Activated CD8-positive, alpha-beta memory T cell treated with anti-CD3 and anti-CD28 coated beads, Interleukin-2, amount 10 ng/mL, durations not matched to agents 7 days and 5 days (primary cell): ENCODE data around the gene STRADA. TPM values are rescaled to one million over a fixed set of nuclear protein-coding genes. Genes with fewer than 3 reads are reported as not detected.
A peak's percentile ranks its signal among the peaks of the same experiment; 100 is the strongest.

Experiments used
- ATAC-seq: fragments of 150-1000 bp; cut with Tn5 transposase; one replicate; pipeline ENCODE4 v1.10.0; 2021; ENCODE audit warnings: moderate library complexity
- CTCF ChIA-PET: fragments of 350-600 bp; sonication (Branson Sonifier 250); formaldehyde crosslinking; loops from one replicate; lab custom pipeline; 2021; ENCODE audit warnings: antibody characterized with exemption; lab: Charles Lee
- DNase-seq: peaks from one replicate; pipeline ENCODE4 v3.0.0-alpha.2; 2020
- H3K27ac Mint-ChIP-seq: one replicate; pipeline ENCODE4 v1.8.0; 2021; ENCODE audit warnings: mild to moderate bottlenecking, mixed read lengths
- H3K27me3 Mint-ChIP-seq: one replicate; pipeline ENCODE4 v1.8.0; 2021; ENCODE audit warnings: mixed read lengths
- H3K36me3 Mint-ChIP-seq: one replicate; pipeline ENCODE4 v1.8.0; 2021; ENCODE audit warnings: mild to moderate bottlenecking, mixed read lengths
- H3K4me1 Mint-ChIP-seq: one replicate; pipeline ENCODE4 v1.8.0; 2021; ENCODE audit warnings: mixed read lengths
- H3K4me3 Mint-ChIP-seq: one replicate; pipeline ENCODE4 v1.8.0; 2021; ENCODE audit warnings: mild to moderate bottlenecking, moderate library complexity, mixed read lengths
- H3K9me3 Mint-ChIP-seq: one replicate; pipeline ENCODE4 v1.8.0; 2022; ENCODE audit warnings: low read depth, mixed read lengths
- total RNA-seq, 2 experiments: library from RNA; stranded (reverse); gene quantifications; one replicate each; pipeline ENCODE4 v1.2.3, GENCODE V29; 2021

STRADA gene, protein sequence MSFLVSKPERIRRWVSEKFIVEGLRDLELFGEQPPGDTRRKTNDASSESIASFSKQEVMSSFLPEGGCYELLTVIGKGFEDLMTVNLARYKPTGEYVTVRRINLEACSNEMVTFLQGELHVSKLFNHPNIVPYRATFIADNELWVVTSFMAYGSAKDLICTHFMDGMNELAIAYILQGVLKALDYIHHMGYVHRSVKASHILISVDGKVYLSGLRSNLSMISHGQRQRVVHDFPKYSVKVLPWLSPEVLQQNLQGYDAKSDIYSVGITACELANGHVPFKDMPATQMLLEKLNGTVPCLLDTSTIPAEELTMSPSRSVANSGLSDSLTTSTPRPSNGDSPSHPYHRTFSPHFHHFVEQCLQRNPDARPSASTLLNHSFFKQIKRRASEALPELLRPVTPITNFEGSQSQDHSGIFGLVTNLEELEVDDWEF
- 10 to 100 TPM; 59.9 to 76.8 TPM for total RNA-seq

DNA sequence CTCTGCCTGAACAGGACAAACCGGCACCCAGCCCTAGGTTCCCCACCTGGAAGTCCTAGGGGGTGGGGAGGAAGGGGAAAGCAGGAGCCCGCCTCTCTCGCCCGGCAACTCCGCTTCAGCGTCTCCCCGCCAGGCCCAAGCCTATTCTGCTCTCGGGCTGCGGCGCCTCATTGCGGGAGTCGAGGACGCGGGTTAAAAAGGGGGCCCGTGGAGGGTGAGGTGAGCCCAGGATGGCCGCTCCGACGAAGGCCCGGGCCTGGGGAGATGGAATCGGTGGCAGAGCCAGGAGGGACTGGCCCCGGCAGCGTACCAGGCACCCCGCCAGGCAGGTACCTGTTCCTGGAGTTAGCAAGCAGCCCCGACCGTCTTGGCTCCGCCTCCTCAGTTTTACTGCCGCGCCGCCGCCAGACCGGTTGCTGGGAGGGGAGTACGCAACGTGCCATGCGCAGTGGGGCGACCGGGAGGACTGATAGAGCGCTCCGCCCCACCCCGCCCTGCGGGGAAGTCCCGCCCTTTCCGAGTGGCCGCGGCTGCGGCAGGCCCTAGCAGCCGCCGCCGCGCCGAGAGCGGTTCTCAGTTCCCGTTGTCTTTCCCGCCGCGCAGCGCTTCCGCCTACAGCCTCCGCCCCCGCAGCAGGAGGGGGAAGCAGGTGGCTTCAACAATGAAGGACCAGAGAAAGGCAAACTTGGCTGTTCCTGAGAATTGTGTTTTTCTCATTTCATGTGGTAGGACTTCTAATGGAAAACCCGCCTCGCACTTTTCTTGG, at the start of gene STRADA:
Gene STRADA, minus strand, starts transcription at position 392 of the 766 bp plus-strand sequence. CDS start 13,430 bp downstream, outside the sequence.
- no peaks in the 10 kb centered on the region for H3K27me3 Mint-ChIP-seq
- peak; percentile 95 for ATAC-seq
- peak within 1 kb of the TSS; percentile 89 for H3K27ac Mint-ChIP-seq
- DNase-seq, result peak; percentile 100
- CTCF ChIA-PET, result interaction anchor here (0.7 to 1.7 kb wide), 14 partner anchors 11 to 130 kb away, joined by 3 to 11 read pairs (median 5); partner anchors contain the start of genes CCDC47, DDX42 and LIMD2
- no peaks in the 10 kb centered on the region for H3K9me3 Mint-ChIP-seq
- H3K36me3 Mint-ChIP-seq, result peaks cover 16% of the 10 kb centered on the region
- peak within 1 kb of the TSS; percentile 94 for H3K4me3 Mint-ChIP-seq
- peaks cover 26% of the 10 kb centered on the region for H3K4me1 Mint-ChIP-seq

DNA sequence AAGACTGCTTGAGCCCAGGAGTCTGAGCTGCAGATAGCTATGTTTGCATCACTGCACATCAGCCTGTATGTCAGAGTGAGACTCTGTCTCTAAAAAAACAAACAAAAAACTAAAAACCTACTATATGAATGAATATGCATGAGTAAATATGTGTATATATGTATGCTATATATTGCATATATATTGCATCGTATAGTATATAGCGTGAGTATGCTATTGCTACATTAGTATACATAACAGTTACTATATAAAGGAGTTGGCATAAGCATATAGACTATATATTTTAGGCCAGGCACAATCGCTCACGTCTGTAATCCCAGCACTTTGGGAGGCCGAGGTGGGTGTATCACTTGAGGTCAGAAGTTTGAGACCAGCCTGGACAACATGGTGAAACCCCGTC, 48.5 kb upstream of the STRADA start:
- Mint-ChIP-seq H3K4me3 (no peak overlapping the region), H3K4me1 (peaks cover 11% of the 10 kb centered on the region), H3K9me3 (no peaks in the 10 kb centered on the region), H3K27ac (no peak overlapping the region), H3K27me3 (no peaks in the 10 kb centered on the region), H3K36me3 (peaks cover 41% of the 10 kb centered on the region)
- no peak for ATAC-seq
- DNase-seq, result no peak
- CTCF ChIA-PET, result no interaction called here

DNA sequence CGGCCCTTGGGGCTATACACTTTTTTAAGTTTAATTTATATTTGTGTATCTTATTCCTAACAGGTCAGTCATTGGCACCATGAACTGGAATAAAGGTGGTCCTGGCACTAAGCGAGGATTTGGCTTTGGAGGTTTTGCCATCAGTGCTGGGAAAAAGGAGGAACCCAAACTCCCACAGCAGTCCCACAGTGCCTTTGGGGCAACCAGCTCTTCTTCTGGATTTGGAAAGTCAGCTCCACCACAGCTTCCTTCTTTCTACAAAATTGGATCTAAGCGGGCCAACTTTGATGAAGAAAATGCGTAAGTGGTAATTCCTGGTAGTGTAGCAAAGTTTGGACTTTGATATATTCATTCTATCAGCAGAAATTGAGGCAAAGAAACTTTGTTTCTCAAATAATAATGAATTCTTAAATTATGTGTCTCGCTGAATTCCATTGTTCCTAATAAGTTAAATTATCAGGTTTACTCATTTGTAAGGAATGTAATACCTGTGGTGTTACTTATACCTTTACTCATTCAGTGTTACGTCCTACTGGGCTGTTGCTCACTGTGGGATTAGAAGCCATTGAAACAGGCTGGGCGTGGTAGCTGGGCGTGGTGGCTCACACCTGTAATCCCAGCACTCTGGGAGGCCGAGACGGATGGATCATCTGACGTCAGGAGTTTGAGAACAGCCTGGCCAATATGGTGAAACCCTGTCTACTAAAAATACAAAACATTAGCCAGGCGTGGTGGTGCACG, 45.5 kb upstream of the STRADA start:
- Mint-ChIP-seq H3K4me1 (peaks cover 31% of the 10 kb centered on the region), H3K27me3 (no peaks in the 10 kb centered on the region), H3K4me3 (no peak overlapping the region), H3K9me3 (no peaks in the 10 kb centered on the region), H3K36me3 (peaks cover 27% of the 10 kb centered on the region), H3K27ac (no peak overlapping the region)
- DNase-seq, result no peak
- ATAC-seq, result no peak
- CTCF ChIA-PET, result no interaction called here

DNA sequence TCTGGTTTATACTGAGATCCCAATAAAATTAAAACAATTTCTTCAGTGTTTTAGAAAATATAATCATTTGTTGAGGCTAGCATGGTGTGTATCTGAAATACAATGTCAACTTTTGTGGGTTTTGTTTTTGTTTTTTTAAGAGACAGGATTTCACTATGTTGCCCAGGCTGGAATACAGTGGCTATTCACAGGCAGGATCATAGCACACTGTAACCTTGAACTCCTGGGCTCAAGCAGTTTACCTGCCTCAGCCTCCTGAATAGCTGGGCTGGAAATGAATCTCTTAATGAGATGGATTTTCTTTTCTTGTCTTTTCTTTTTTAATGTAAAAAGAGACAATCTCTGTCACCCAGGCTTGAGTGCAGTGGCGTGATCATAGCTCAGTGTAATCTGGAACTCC, 44.5 kb upstream of the STRADA start:
- H3K27ac Mint-ChIP-seq, result no peak overlapping the region
- CTCF ChIA-PET, result no interaction called here
- no peaks in the 10 kb centered on the region for H3K27me3 Mint-ChIP-seq
- H3K4me3 Mint-ChIP-seq, result no peak overlapping the region
- H3K36me3 Mint-ChIP-seq, result peaks cover 27% of the 10 kb centered on the region
- no peaks in the 10 kb centered on the region for H3K9me3 Mint-ChIP-seq
- ATAC-seq, result no peak
- peaks cover 34% of the 10 kb centered on the region for H3K4me1 Mint-ChIP-seq
- no peak for DNase-seq

DNA sequence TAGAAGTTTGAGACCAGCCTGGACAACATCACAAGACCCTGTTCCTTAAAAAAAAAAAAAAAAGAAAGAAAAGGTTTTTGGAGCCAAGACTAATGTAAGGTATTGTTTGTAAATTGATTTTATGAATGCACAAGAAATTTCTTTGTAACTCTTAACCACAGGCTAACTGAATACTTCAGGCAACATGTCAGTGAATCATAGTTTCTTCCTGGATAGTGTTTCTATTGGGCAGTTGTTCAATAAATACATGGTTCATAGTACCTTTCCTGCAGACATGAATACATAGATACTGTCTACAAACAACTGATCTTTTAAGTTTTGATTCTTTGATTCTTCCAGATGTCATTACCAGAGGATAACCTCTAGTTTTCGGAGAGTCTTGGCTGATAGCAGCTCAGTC, 44.0 kb upstream of the STRADA start:
- CTCF ChIA-PET, result no interaction called here
- H3K27ac Mint-ChIP-seq, result peak overlapping the region; percentile 12

DNA sequence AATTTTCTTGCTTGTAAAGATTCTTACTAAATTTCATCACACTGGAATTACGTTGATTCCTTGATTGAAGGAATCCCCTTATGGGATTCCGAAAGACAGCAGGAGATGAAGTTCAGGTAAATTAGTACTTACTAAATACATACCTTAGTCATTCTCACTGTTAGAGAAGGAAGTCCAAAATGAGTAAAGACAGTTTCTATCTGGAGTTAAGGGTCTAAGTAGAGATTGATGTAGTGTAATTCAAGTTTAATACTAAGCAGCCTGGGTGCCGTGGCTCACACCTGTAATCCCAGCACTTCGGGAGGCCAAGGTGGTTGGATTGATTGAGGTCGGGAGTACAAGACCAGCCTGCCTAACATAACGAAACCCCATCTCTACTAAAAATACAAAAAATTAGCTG, 41.9 kb upstream of the STRADA start:
- Mint-ChIP-seq H3K4me1 (peaks cover 49% of the 10 kb centered on the region), H3K27ac (no peak overlapping the region), H3K36me3 (peaks cover 34% of the 10 kb centered on the region), H3K9me3 (no peaks in the 10 kb centered on the region), H3K4me3 (no peak overlapping the region), H3K27me3 (no peaks in the 10 kb centered on the region)
- CTCF ChIA-PET, result interaction anchor here (1.0 to 1.7 kb wide), 6 partner anchors 8 to 82 kb away, joined by 3 to 7 read pairs (median 4); partner anchors contain the start of genes CCDC47 and DDX42
- no peak for ATAC-seq
- DNase-seq, result no peak

More for the DNA sequence above, 44.0 kb upstream of the STRADA start:
- peaks cover 27% of the 10 kb centered on the region for H3K36me3 Mint-ChIP-seq
- H3K4me1 Mint-ChIP-seq, result peaks cover 38% of the 10 kb centered on the region
- no peaks in the 10 kb centered on the region for H3K27me3 Mint-ChIP-seq
- H3K4me3 Mint-ChIP-seq, result no peak overlapping the region
- H3K9me3 Mint-ChIP-seq, result no peaks in the 10 kb centered on the region
- DNase-seq (no peak), ATAC-seq (no peak)

DNA sequence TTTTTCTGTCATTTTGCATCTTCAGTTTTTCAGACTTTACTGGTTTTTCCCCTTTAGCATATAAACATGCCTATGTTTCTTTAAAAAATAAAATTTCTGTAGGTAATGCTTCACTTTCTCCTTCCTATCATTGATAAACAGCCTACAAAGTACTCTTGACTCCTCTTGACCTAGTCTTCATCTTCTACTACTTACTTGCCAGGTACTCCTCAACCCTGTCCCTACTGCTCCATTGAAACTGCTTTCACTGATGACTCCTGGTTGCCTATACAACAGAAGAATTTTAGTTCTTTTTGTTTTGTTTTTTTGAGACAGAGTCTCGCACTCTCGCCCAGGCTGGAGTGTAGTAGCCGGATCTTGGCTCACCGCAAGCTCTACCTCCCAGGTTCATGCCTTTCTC, 39.3 kb upstream of the STRADA start:
- no peak for DNase-seq
- H3K27me3 Mint-ChIP-seq, result no peaks in the 10 kb centered on the region
- no peak overlapping the region for H3K4me3 Mint-ChIP-seq
- peak overlapping the region; percentile 34 for H3K27ac Mint-ChIP-seq
- no peaks in the 10 kb centered on the region for H3K9me3 Mint-ChIP-seq
- H3K36me3 Mint-ChIP-seq, result peaks cover 35% of the 10 kb centered on the region
- no peak for ATAC-seq
- CTCF ChIA-PET, result interaction anchor here (1.1 kb wide), 1 partner anchor 68 kb away, joined by 3 read pairs; no protein-coding TSS in a partner anchor
- peaks cover 66% of the 10 kb centered on the region for H3K4me1 Mint-ChIP-seq

DNA sequence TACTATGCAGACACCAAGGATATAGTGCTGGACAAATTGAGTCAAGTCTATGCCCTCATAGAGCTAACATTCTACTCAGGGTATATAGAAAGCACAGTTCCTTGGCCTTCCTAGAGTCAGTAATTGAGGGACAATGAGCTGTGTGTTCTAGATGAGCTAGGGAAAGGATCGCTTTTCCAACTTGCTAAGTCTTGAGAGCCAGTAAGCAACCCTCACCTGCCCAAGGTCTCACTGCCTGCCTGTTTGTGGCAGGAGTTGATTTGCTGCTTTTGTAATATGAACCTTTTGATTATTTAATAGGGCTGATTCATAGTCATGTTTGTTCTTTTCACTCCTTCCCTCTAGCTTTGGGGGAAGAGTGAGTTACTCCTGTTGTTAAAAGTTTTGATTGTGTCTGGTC, 38.9 kb upstream of the STRADA start:
- CTCF ChIA-PET, result interaction anchor here (1.1 to 1.4 kb wide), 2 partner anchors 55 to 68 kb away, joined by 3 to 4 read pairs; no protein-coding TSS in a partner anchor
- Mint-ChIP-seq H3K4me1 (peaks cover 67% of the 10 kb centered on the region), H3K27me3 (no peaks in the 10 kb centered on the region), H3K27ac (peak overlapping the region; percentile 34), H3K36me3 (peaks cover 33% of the 10 kb centered on the region), H3K9me3 (no peaks in the 10 kb centered on the region), H3K4me3 (no peak overlapping the region)
- DNase-seq, result no peak
- no peak for ATAC-seq

DNA sequence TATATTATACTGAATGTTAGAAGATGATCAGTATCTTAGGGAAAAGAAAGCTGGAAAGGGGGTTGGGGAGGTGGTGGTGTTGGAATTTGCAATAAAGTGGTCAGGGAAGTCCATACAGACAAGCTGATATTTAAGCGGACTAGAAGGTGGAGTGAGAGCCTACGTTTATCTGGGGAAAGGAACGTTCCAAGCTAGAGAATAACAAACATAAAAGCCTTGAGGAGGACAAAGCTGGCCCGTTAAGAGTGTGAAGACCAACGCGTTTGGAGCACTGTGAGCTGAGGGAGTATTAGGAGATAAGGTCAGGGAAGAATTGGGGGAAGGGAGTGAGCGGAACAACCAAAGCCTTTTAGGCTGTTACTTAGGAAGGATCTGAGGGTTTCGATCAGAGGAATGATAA, 33.8 kb upstream of the STRADA start:
- H3K4me1 Mint-ChIP-seq, result peaks cover 52% of the 10 kb centered on the region
- H3K27ac Mint-ChIP-seq, result peak overlapping the region; percentile 99
- DNase-seq, result no peak
- CTCF ChIA-PET, result interaction anchor here (0.7 to 4.2 kb wide), 11 partner anchors 9 to 77 kb away, joined by 3 to 23 read pairs (median 4); no protein-coding TSS in a partner anchor
- peak overlapping the region; percentile 97 for H3K4me3 Mint-ChIP-seq
- peaks cover 39% of the 10 kb centered on the region for H3K36me3 Mint-ChIP-seq
- ATAC-seq, result no peak
- H3K27me3 Mint-ChIP-seq, result no peaks in the 10 kb centered on the region
- H3K9me3 Mint-ChIP-seq, result no peaks in the 10 kb centered on the region

DNA sequence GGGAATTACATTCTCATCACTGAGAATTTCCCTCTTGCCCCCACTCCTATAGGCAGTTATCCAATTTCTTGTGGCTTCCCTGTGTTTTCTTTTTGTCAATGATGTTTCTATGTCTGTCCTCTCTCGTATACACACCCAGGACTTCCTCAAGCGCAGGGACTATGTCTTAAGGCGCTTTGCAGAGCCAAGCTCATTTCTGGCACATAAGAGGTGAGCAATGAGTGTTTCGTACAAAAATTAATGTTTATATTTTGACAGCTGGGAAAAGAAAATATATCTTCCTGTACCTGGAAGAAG, 33.3 kb upstream of the STRADA start:
- DNase-seq (peak; percentile 45), ATAC-seq (no peak)
- Mint-ChIP-seq H3K27ac (peak overlapping the region; percentile 99), H3K4me1 (peaks cover 53% of the 10 kb centered on the region), H3K36me3 (peaks cover 39% of the 10 kb centered on the region), H3K4me3 (peak overlapping the region; percentile 97), H3K9me3 (no peaks in the 10 kb centered on the region), H3K27me3 (no peaks in the 10 kb centered on the region)
- CTCF ChIA-PET, result interaction anchor here (0.7 to 4.2 kb wide), 12 partner anchors 9 to 77 kb away, joined by 3 to 23 read pairs (median 6); no protein-coding TSS in a partner anchor

DNA sequence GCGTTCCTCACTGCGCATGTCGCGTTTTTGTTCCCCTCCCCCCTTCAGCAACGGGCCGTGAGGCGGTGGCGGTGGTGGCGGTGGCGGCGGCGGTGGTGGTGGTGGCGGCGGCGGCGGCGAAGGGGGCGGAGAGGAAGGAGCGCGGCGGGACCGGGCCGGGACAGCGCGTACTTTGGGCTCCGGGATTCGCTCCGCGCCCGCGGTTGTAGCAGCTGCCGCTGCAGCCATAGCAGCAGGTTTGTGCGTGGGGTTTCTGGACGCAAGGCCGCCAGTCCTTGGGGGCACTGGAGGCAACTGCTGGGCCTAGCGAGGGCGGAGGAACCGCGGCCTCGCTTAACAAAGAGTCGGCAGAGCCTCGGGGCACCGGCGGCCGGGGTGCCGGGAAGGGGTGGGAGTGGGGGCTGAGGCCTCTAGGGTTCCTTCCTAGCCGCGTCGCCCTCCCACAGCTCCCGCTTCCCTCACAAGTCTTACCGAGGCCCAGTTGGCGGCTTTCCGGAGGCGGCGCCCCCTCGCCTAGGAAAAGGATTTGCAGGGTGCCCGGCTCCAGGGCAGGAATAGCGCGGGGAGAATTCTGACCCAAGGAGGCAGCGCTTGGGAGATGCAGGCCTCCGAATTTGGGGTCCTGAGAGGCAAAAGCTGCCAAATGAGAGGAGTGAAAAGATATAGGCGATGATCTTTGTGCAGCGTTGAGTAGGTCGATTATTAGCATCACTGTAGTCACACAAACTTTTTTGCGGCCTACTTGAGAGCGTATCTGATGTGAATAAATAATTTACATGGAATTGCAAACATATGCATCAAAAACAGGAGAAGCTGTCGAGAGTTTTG, 32.8 kb upstream of the STRADA start, which contains the start of gene DDX42:
Gene DDX42, plus strand, starts transcription at position 30 of the 828 bp plus-strand sequence. CDS start 12,880 bp downstream, outside the sequence.
- peaks cover 50% of the 10 kb centered on the region for H3K4me1 Mint-ChIP-seq
- ATAC-seq, result peak; percentile 9
- CTCF ChIA-PET, result interaction anchor here (1.0 to 4.2 kb wide), 22 partner anchors 9 to 349 kb away, joined by 3 to 23 read pairs (median 5); no protein-coding TSS in a partner anchor
- H3K36me3 Mint-ChIP-seq, result peaks cover 35% of the 10 kb centered on the region
- DNase-seq, result no peak
- H3K4me3 Mint-ChIP-seq, result peak within 1 kb of the TSS; percentile 97
- no peaks in the 10 kb centered on the region for H3K27me3 Mint-ChIP-seq
- peak within 1 kb of the TSS; percentile 99 for H3K27ac Mint-ChIP-seq
- H3K9me3 Mint-ChIP-seq, result no peaks in the 10 kb centered on the region
